Mesothelial cell of epicardium (in vitro differentiated cells): Measurements from ENCODE around the gene DENND1A. TPM values are rescaled to one million over a fixed set of nuclear protein-coding genes. Genes with fewer than 3 reads are reported as not detected.

Source experiments
- DNase-seq, 2 experiments: peaks; one replicate each; pipeline ENCODE4 v3.0.0; 2021; ENCODE audit warnings: low spot score in 2 of 2; ENCODE audit not compliant: unreplicated experiment in 2 of 2
- H3K27ac Mint-ChIP-seq: 2 replicates; pipeline ENCODE4 v1.8.0; 2021; ENCODE audit warnings: mixed read lengths
- H3K27me3 Mint-ChIP-seq: 2 replicates; pipeline ENCODE4 v1.8.0; 2021; ENCODE audit warnings: low read depth, mixed read lengths
- H3K36me3 Mint-ChIP-seq: 2 replicates; pipeline ENCODE4 v1.8.0; 2021; ENCODE audit warnings: mixed read lengths
- H3K4me1 Mint-ChIP-seq: 2 replicates; pipeline ENCODE4 v1.8.0; 2021; ENCODE audit warnings: mixed read lengths
- H3K4me3 Mint-ChIP-seq: 2 replicates; pipeline ENCODE4 v1.8.0; 2021; ENCODE audit warnings: mild to moderate bottlenecking, moderate library complexity, mixed read lengths
- H3K9me3 Mint-ChIP-seq: 2 replicates; pipeline ENCODE4 v1.8.0; 2021; ENCODE audit warnings: mixed read lengths
- CTCF ChIP-seq: fragments of 200-600 bp; sonication (generic); IDR thresholded peaks from one replicate; pipeline ENCODE4 v1.5.0; 2021; ENCODE audit warnings: antibody characterized with exemption; ENCODE audit not compliant: unreplicated experiment
- total RNA-seq: library from RNA; stranded (reverse); gene quantifications from 3 replicates; pipeline ENCODE4 v1.2.1, GENCODE V29; 2021

The DENND1A gene
- total RNA-seq, 1 donor from 2014 or later, result 23.4 TPM

GRCh38 chr9:123555646-123556045 lies 374.3 kb downstream of the DENND1A start:
- H3K27me3 Mint-ChIP-seq, result no peaks in the 10 kb centered on the region
- H3K9me3 Mint-ChIP-seq, result peaks cover 13% of the 10 kb centered on the region
- no peak for TF ChIP-seq CTCF
- H3K4me3 Mint-ChIP-seq, result no peak overlapping the region
- peaks cover 24% of the 10 kb centered on the region for H3K36me3 Mint-ChIP-seq
- DNase-seq, result no peak
- peaks cover 11% of the 10 kb centered on the region for H3K4me1 Mint-ChIP-seq
- no peak overlapping the region for H3K27ac Mint-ChIP-seq

- no peak for DNase-seq
- Mint-ChIP-seq H3K4me1 (peaks cover 23% of the 10 kb centered on the region), H3K27ac (no peak overlapping the region), H3K4me3 (no peak overlapping the region), H3K36me3 (peaks cover 22% of the 10 kb centered on the region), H3K27me3 (no peaks in the 10 kb centered on the region), H3K9me3 (peaks cover 6% of the 10 kb centered on the region)
- no peak for TF ChIP-seq CTCF
Measured at GRCh38 chr9:123552530-123552929, 377.4 kb downstream of the DENND1A start.

- Mint-ChIP-seq H3K36me3 (peaks cover 18% of the 10 kb centered on the region), H3K9me3 (peaks cover 6% of the 10 kb centered on the region), H3K4me1 (peaks cover 23% of the 10 kb centered on the region), H3K27me3 (no peaks in the 10 kb centered on the region), H3K4me3 (no peak overlapping the region), H3K27ac (no peak overlapping the region)
- TF ChIP-seq CTCF, result no peak
- no peak for DNase-seq
Measured at GRCh38 chr9:123551734-123552133, 378.2 kb downstream of the DENND1A start.

GRCh38 chr9:123550797-123551196 lies 379.1 kb downstream of the DENND1A start:
- H3K4me1 Mint-ChIP-seq, result peaks cover 23% of the 10 kb centered on the region
- H3K36me3 Mint-ChIP-seq, result peaks cover 15% of the 10 kb centered on the region
- H3K4me3 Mint-ChIP-seq, result no peak overlapping the region
- TF ChIP-seq CTCF, result no peak
- peaks cover 6% of the 10 kb centered on the region for H3K9me3 Mint-ChIP-seq
- DNase-seq, result no peak
- no peak overlapping the region for H3K27ac Mint-ChIP-seq
- no peaks in the 10 kb centered on the region for H3K27me3 Mint-ChIP-seq

- peaks cover 23% of the 10 kb centered on the region for H3K4me1 Mint-ChIP-seq
- H3K27me3 Mint-ChIP-seq, result peaks cover 2% of the 10 kb centered on the region
- H3K4me3 Mint-ChIP-seq, result no peak overlapping the region
- H3K27ac Mint-ChIP-seq, result no peak overlapping the region
- H3K9me3 Mint-ChIP-seq, result peaks cover 2% of the 10 kb centered on the region
- H3K36me3 Mint-ChIP-seq, result peaks cover 7% of the 10 kb centered on the region
- no peak for DNase-seq
- TF ChIP-seq CTCF, result no peak
Measured at GRCh38 chr9:123550012-123550411, 379.9 kb downstream of the DENND1A start.
